ENCODE data around the gene SH2D7.

Gene SH2D7

GRCh38 chr15:78082106-78082742, 10.1 kb upstream of the SH2D7 start:
- DNase-seq = no peak

GRCh38 chr15:78082743-78083110, 9.6 kb upstream of the SH2D7 start:
- no peak for DNase-seq

- no peak for DNase-seq
Measured at GRCh38 chr15:78083186-78083585, 9.2 kb upstream of the SH2D7 start.

GRCh38 chr15:78083687-78084448, 8.5 kb upstream of the SH2D7 start:
- no peak for DNase-seq

GRCh38 chr15:78084449-78084750, 8.0 kb upstream of the SH2D7 start:
- no peak for DNase-seq

GRCh38 chr15:78085928-78086327, 6.4 kb upstream of the SH2D7 start:
- DNase-seq = no peak

- DNase-seq = no peak
Measured at GRCh38 chr15:78087951-78088772, 4.2 kb upstream of the SH2D7 start.

- DNase-seq = no peak
Measured at GRCh38 chr15:78088773-78089080, 3.6 kb upstream of the SH2D7 start.

GRCh38 chr15:78090422-78091063, 1.8 kb upstream of the SH2D7 start:
- DNase-seq = no peak

GRCh38 chr15:78093242-78094020, 1.1 kb downstream of the SH2D7 start:
- DNase-seq = no peak

GRCh38 chr15:78097667-78098066, 5.3 kb downstream of the SH2D7 start:
- no peak for DNase-seq

GRCh38 chr15:78098131-78098755, 5.9 kb downstream of the SH2D7 start:
- DNase-seq = no peak

GRCh38 chr15:78100886-78101285, 8.5 kb downstream of the SH2D7 start:
- no peak for DNase-seq

GRCh38 chr15:78101423-78102105, 9.2 kb downstream of the SH2D7 start:
- DNase-seq = no peak

- no peak for DNase-seq
Measured at GRCh38 chr15:78102211-78102610, 9.8 kb downstream of the SH2D7 start.

- DNase-seq = no peak
Measured at GRCh38 chr15:78102741-78103140, 10.4 kb downstream of the SH2D7 start.

GRCh38 chr15:78103406-78104118, 11.2 kb downstream of the SH2D7 start:
- no peak for DNase-seq

GRCh38 chr15:78104119-78104479, 11.7 kb downstream of the SH2D7 start:
- DNase-seq = no peak

GRCh38 chr15:78104566-78105475, 12.5 kb downstream of the SH2D7 start:
- DNase-seq = no peak
